ENCODE results near the gene C19orf38.
"Not testable (repeated sequence)": the region's sequence is repeated elsewhere in the genome, so short reads cannot be mapped to it uniquely, and the experiment has no call there.

C19orf38 gene

GRCh38 chr19:10852098-10852800 is 4.0 kb downstream of the C19orf38 start:
- DNase-seq = no peak

DNA sequence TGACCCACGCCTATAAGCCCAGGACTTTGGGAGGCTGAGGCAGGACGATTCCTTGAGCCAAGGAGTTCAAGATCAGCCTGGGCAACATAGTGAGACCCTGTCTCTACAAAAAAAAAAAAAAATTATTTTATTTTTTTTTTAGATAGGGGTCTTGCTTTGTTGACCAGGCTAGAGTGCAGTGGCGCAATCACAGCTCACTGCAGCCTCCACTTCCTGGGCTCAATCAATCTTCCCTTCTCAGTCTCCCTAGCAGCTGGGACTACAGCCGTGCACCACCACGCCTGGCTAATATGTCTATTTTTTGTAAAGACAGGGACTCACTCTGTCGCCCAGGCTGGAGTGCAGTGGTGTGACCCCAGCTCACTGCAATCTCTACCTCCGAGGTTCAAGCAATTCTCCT is 4.7 kb downstream of the C19orf38 start:
- DNase-seq = no peak

- DNase-seq = no peak
Observed at GRCh38 chr19:10854350-10855089, 6.3 kb downstream of the C19orf38 start.

GRCh38 chr19:10855879-10856522 is 7.8 kb downstream of the C19orf38 start:
- DNase-seq = peak; percentile 62

DNA sequence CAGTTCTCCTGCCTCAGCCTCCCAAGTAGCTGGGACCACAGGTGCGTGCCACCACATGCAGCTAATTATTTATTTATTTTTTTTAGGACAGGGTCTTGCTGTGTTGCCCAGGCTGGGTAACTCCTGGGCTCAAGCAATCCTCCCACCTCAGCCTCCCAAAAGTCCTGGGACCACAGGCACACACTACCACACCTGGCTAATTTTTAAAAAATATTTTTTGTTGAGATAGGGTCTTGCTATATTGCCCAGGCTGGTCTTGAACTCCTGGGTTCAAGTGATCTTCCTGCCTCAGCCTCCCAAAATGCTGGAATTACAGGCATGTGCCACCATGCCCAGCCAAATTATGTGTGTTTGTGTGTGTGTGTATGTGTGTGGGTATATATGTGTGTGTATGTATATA is 8.7 kb downstream of the C19orf38 start:
- DNase-seq = not testable (repeated sequence)

DNA sequence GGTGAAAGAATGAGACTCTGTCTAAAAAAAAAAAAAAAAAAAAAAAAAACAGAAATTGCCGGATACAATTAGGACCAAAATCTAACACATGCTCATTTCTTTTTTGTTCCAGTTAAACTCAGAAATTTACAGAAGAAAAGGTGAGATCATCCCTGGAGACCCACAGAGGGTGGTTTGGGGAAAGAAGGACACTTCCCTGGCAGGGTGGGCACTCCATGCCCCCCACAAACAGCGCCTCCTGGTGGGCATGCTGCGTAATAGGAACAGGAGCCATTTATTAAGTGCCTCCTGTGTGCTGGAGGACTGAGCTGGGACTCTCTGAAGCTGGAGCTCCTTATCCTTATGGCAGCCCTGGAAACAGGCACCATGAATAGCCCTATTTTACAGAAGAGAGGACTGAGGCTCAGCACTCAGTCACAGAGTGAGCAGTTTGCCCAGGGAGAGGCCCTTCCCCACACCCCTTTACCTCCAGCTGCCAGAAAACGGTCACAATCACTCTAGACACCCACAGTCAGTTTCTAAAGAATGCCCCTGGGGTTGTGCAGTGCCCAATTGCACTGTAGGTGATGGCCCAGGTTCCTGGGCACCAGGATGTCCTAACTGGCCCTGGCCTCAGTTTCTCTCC is 10.1 kb downstream of the C19orf38 start:
- DNase-seq = peak; percentile 80

- peak; percentile 92 for DNase-seq
Observed at GRCh38 chr19:10861103-10861651, 13.0 kb downstream of the C19orf38 start.

- peak; percentile 95 for DNase-seq
Observed at GRCh38 chr19:10862561-10863106, 14.4 kb downstream of the C19orf38 start.

- peak; percentile 98 for DNase-seq
Observed at GRCh38 chr19:10863107-10863717, 15.0 kb downstream of the C19orf38 start.

- peak; percentile 98 for DNase-seq
Observed at GRCh38 chr19:10864538-10864899, 16.3 kb downstream of the C19orf38 start.

- DNase-seq = no peak
Observed at GRCh38 chr19:10866495-10866894, 18.3 kb downstream of the C19orf38 start.

DNA sequence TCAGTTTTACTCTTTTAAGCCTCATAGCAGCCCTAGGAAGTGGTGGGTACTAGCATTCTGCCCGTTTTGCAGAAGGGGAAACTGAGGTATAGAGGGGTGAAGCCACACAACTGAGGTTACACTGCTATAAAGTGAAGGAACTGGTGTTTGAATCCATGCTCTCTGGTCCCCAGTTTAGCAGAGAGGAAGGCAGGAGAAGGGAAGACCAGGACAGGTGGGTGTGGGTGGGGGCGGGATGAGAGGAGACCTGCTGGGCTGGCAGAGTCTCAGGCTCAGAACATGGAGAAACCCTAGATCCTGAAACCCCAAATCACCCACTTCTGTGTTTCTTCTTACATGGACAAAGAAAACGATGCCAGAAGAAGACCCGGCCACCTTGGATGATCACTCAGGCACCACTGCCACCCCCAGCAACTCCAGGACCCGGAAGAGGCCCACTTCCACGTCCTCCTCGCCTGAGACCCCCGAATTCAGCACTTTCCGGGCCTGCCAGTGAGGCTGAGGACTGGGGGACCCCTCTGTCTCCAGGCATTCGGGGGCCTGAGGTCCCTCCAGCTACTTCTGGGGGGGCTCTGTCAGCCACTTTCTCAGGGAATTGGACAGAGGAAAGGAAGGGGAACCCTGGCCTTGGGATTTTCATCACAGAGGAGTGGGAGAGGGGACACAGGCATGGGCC is 20.8 kb downstream of the C19orf38 start:
- DNase-seq = no peak

GRCh38 chr19:10869872-10870311 is 21.7 kb downstream of the C19orf38 start:
- DNase-seq = not testable (repeated sequence)

GRCh38 chr19:10870501-10870954 is 22.3 kb downstream of the C19orf38 start:
- DNase-seq = no peak

DNA sequence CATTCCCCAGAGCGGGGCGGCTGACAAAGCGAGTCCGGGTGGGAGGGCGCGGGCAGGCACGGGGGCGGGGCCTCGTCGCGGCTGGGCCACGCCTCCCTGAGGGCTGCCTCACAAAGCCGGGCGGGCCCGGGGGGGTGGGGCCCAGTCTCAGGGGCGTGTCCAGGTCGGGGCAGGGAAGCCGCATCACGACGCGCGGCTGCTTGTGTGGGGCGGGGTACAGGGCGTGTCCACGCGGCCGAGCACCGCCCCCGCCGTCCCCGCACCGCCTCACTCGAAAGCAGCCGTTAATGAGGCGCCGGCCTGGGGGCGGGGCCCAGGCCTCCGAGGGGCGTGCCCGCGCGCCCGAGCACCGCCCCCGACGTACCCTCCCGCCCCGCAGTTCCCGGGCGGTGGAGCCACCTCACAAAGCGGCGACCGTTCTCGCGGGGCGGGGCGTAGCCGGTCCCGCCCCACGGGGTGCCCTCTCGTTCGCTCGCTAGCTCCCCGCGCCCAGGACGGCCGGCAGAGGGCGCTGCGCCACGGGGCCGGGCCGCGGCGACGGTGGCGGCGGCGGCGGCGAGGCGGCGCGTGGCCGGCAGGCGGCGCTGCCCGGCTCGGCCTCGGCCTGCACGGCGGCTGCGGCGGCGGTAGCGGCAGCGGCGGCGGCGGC is 22.9 kb downstream of the C19orf38 start, which contains the start of gene CARM1:
CARM1 (plus strand) TSS at position 599 of the 649 bp plus-strand sequence. CDS start 150 bp downstream, outside the sequence.
- DNase-seq = peak; percentile 100

GRCh38 chr19:10871711-10872545 is 23.7 kb downstream of the C19orf38 start:
- peak; percentile 64 for DNase-seq

DNA sequence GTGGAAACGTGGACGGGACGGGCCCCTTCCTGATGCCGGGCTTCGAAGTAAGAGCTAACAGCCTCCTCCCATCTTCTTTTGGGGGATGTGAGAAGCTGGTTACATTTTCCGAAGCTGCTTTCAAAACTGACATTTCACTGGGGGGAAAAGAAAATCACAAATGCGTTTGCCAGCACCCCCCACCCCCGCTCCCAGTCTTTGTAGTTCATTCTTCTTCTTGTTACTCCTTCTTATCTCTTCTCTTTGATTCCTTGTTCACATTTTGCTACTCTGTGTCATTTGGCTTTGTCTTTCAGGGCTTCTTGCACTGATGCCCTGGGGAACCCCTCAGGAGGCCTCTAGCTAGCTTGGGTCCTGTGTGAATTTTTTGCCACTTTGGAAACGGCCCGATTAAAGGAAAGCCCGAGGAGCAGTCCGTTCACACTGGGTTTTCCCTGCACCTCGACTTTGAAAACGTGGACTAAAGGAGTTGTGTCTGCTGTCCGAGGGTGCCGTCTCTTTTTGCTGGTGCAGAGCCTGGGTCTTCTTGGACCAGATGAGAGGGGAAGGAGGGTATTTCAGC is 24.4 kb downstream of the C19orf38 start:
- DNase-seq = peak; percentile 66

DNA sequence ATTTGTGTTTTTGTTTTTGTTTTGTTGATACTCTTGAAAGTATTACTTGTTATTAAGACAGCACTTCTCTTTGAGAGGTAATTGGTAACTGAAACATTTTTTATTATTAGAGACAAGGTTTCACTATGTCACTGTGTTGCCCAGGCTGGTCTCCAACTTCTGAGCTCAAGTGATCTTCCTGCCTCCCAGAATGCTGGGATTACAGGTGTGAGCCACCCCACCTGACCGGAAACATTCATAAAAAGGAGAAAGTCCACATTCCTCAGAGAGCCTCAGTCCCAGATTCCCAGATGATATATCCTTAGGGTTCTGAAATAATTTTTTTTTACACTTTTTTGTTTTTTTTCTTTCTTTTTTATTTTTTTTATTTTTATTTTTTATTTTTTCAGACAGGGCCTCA is 25.8 kb downstream of the C19orf38 start:
- DNase-seq = no peak

DNA sequence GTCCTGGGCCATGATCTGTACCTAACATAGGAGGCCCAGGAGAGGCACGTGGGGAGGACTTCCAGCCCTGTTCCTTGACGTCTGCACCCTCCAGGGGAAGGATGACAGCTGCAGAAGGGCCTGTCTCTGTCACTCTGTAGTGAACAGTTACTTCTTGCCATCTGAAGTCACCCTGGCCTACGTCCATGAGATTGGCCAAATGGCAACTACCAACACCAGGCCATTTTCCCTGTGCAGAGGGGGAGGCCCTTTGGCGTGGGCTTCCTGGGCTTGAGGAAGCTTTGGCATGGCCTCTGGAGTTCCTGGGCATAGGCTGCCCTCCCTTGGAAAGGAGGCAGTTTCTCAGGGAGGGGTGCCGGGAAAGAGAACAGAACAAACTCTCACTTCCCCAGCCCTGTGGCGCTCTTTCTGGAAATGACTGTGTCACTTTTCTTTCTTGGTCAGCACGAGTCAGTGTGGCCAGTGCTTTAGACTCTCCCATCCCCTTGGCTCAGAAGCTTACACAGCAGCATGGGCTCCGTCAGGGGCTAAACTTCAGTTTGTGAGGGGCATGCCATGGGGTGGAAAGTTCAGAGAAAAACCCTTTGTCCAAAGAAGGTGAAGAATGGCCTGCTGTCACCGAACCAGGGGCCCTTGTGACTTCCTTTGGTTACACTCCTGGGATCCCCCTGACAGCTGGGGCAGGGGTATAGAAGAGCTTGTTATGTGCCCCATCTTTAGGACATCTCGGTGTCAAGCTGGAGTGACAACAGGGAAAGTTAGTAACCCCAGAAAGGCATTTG is 28.4 kb downstream of the C19orf38 start:
- DNase-seq = no peak
